ENCODE measurements around the gene CARD11. TPM values are rescaled to one million over a fixed set of nuclear protein-coding genes. Genes with fewer than 3 reads are reported as not detected.

Gene CARD11
- total RNA-seq, 1 experiment from 2014 or later = 0.57 TPM

DNA sequence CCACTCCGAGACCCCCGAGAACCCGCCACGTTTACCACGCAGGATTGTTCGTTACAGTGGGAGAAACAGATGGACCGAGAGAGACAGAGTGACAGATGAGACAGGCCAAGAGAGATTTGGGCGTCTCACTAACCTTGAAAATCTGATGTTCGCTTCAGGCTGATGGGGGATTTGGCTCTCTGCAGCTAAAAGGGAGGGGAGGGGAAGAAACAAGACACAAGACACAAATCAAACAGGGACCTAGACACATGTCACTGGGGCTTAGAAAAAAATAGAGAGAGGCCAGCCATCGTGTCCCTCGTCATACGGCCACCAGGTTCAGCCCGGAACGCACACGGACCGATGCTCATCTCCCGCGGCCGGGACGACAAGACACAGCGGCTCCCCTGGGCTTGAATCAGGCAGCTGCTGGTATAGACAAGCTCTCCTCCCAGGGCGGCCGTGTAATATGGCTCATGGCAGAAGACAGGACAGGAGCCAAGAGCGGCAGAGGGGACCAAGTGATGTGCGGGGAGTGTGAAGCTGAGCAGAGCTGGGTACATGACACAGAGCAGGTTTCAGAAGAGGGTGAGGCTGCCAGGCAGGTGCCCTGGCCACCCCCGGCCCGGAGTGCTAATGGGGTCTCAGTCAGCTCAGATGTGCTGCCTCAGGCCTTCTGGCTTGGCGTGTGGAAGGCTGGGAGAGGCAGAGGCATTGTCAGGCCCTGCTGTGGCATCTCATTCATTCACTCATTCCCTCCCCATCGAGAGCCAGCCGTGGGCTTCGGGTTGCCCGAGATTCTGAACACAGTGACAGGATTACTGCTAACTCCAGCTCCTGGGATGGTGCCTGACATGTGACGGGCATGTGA, 111.0 kb downstream of the CARD11 start:
- no peak for DNase-seq (ENCODE audit: low read depth, low spot score)
- RAD21 ChIA-PET (ENCODE audit: low non-redundant PET in 1 of 2, low total read pairs in 2 of 2, uncharacterized antibody in 2 of 2, unreplicated experiment in 2 of 2) = no interaction called here

More for the DNA sequence above, 111.0 kb downstream of the CARD11 start:
- no peak for ATAC-seq
- Histone ChIP-seq H2AFZ (ENCODE audit: low read depth, low read length, poor library complexity, severe bottlenecking) (no peak overlapping the region), H4K20me1 (ENCODE audit: insufficient read depth) (no peaks in the 10 kb centered on the region), H3K9me2 (ENCODE audit: insufficient read depth) (no peaks in the 10 kb centered on the region), H3K79me2 (ENCODE audit: insufficient read depth, low read length) (no peaks in the 10 kb centered on the region), H3K4me2 (ENCODE audit: low read length) (no peak overlapping the region), H3K4me3 (replicated peaks in 1 of 2; ENCODE audit: low read depth in 1 of 2, low read length in 2 of 2) (no peak overlapping the region), H3K9ac (ENCODE audit: low read length) (no peak overlapping the region), H3K27me3 (ENCODE audit: insufficient read depth, low read length) (peaks cover 2% of the 10 kb centered on the region; the same call in 1 of the 2 replicates), H3K27ac (ENCODE audit: low read depth, low read length) (no peak overlapping the region), H3K4me1 (ENCODE audit: control insufficient read depth in 1 of 2, insufficient read depth in 2 of 2, low read length in 2 of 2) (peaks cover 4 to 8% of the 10 kb centered on the region in 2 experiments; a peak in 3 of 4 replicates), H3K9me3 (ENCODE audit: control insufficient read depth in 1 of 2, insufficient read depth in 1 of 2, low read depth in 1 of 2, low read length in 2 of 2) (no peaks in the 10 kb centered on the region), H3K36me3 (ENCODE audit: control insufficient read depth in 1 of 2, insufficient read depth in 2 of 2, low read length in 2 of 2) (no peaks in the 10 kb centered on the region)
- intact Hi-C loops (cut with micrococcal nuclease) = no loop called here
- no TSS peak for BruUV-seq (replicated peaks)
- ChIA-PET CTCF (no interaction called here), POLR2A (no interaction called here)
- TF ChIP-seq RAD21 (IDR thresholded peaks at IDR 0.05; ENCODE audit: low read depth) (no peak), POLR2AphosphoS5 (IDR thresholded peaks at IDR 0.05; ENCODE audit: low read depth, low read length) (no peak), EZH2 (IDR thresholded peaks at IDR 0.05) (no peak), ZFX (IDR thresholded peaks at IDR 0.05) (no peak), YY1 (IDR thresholded peaks at IDR 0.05; ENCODE audit: extremely low read depth, insufficient replicate concordance, low read depth, low read length) (no peak), FOSL1 (IDR thresholded peaks at IDR 0.05; ENCODE audit: low read depth) (no peak), TCF7L2 (IDR thresholded peaks at IDR 0.05; ENCODE audit: borderline replicate concordance, extremely low read depth, insufficient read depth, insufficient read length) (no peak), SP1 (IDR thresholded peaks at IDR 0.05; ENCODE audit: low read depth) (no peak), EGR1 (IDR thresholded peaks at IDR 0.05; ENCODE audit: low read depth) (no peak), CEBPB (IDR thresholded peaks at IDR 0.05; ENCODE audit: low read depth) (no peak)
- TF ChIP-seq, protein P1, sequence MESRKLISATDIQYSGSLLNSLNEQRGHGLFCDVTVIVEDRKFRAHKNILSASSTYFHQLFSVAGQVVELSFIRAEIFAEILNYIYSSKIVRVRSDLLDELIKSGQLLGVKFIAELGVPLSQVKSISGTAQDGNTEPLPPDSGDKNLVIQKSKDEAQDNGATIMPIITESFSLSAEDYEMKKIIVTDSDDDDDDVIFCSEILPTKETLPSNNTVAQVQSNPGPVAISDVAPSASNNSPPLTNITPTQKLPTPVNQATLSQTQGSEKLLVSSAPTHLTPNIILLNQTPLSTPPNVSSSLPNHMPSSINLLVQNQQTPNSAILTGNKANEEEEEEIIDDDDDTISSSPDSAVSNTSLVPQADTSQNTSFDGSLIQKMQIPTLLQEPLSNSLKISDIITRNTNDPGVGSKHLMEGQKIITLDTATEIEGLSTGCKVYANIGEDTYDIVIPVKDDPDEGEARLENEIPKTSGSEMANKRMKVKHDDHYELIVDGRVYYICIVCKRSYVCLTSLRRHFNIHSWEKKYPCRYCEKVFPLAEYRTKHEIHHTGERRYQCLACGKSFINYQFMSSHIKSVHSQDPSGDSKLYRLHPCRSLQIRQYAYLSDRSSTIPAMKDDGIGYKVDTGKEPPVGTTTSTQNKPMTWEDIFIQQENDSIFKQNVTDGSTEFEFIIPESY (IDR thresholded peaks at IDR 0.05; ENCODE audit: extremely low read depth, insufficient replicate concordance, low read length) = no peak
- TF ChIP-seq, protein P2, sequence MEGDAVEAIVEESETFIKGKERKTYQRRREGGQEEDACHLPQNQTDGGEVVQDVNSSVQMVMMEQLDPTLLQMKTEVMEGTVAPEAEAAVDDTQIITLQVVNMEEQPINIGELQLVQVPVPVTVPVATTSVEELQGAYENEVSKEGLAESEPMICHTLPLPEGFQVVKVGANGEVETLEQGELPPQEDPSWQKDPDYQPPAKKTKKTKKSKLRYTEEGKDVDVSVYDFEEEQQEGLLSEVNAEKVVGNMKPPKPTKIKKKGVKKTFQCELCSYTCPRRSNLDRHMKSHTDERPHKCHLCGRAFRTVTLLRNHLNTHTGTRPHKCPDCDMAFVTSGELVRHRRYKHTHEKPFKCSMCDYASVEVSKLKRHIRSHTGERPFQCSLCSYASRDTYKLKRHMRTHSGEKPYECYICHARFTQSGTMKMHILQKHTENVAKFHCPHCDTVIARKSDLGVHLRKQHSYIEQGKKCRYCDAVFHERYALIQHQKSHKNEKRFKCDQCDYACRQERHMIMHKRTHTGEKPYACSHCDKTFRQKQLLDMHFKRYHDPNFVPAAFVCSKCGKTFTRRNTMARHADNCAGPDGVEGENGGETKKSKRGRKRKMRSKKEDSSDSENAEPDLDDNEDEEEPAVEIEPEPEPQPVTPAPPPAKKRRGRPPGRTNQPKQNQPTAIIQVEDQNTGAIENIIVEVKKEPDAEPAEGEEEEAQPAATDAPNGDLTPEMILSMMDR (IDR thresholded peaks at IDR 0.05 in 2 of 3, conservative IDR thresholded peaks at IDR 0.05 in 1 of 3; ENCODE audit: borderline replicate concordance in 1 of 3, insufficient read depth in 1 of 3, low read depth in 2 of 3, low read length in 2 of 3) = no peak
